ENCODE measurements around the gene INPP5D.

DNA sequence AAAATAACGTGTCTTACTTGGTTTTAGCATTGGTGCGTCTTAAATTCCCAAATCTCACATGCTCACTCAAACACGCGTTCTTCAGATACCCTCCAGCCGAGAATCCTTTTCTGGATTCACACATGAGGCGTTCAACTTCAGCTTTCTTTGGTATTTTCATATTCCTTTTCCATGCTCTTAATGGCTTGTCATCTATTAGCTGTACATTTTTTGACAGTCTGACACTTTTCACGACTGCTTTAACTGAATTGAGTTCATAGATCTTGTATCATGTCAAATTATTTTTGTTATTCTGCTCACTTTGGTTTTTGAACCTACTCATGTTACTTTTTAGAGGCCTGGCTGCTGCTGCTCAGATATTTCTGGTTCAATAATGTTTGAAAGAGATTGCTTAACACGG lies 59.0 kb downstream of the INPP5D start:
- no peak for TF ChIP-seq EZH2phosphoT487 (IDR thresholded peaks at IDR 0.05; ENCODE audit: borderline replicate concordance, low read depth)
- TF ChIP-seq, protein P1, sequence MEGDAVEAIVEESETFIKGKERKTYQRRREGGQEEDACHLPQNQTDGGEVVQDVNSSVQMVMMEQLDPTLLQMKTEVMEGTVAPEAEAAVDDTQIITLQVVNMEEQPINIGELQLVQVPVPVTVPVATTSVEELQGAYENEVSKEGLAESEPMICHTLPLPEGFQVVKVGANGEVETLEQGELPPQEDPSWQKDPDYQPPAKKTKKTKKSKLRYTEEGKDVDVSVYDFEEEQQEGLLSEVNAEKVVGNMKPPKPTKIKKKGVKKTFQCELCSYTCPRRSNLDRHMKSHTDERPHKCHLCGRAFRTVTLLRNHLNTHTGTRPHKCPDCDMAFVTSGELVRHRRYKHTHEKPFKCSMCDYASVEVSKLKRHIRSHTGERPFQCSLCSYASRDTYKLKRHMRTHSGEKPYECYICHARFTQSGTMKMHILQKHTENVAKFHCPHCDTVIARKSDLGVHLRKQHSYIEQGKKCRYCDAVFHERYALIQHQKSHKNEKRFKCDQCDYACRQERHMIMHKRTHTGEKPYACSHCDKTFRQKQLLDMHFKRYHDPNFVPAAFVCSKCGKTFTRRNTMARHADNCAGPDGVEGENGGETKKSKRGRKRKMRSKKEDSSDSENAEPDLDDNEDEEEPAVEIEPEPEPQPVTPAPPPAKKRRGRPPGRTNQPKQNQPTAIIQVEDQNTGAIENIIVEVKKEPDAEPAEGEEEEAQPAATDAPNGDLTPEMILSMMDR (IDR thresholded peaks at IDR 0.05), result no peak
- no peak for TF ChIP-seq POLR2AphosphoS5 (IDR thresholded peaks at IDR 0.05; ENCODE audit: low read depth, low read length)
- TF ChIP-seq, protein P2, sequence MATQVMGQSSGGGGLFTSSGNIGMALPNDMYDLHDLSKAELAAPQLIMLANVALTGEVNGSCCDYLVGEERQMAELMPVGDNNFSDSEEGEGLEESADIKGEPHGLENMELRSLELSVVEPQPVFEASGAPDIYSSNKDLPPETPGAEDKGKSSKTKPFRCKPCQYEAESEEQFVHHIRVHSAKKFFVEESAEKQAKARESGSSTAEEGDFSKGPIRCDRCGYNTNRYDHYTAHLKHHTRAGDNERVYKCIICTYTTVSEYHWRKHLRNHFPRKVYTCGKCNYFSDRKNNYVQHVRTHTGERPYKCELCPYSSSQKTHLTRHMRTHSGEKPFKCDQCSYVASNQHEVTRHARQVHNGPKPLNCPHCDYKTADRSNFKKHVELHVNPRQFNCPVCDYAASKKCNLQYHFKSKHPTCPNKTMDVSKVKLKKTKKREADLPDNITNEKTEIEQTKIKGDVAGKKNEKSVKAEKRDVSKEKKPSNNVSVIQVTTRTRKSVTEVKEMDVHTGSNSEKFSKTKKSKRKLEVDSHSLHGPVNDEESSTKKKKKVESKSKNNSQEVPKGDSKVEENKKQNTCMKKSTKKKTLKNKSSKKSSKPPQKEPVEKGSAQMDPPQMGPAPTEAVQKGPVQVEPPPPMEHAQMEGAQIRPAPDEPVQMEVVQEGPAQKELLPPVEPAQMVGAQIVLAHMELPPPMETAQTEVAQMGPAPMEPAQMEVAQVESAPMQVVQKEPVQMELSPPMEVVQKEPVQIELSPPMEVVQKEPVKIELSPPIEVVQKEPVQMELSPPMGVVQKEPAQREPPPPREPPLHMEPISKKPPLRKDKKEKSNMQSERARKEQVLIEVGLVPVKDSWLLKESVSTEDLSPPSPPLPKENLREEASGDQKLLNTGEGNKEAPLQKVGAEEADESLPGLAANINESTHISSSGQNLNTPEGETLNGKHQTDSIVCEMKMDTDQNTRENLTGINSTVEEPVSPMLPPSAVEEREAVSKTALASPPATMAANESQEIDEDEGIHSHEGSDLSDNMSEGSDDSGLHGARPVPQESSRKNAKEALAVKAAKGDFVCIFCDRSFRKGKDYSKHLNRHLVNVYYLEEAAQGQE (IDR thresholded peaks at IDR 0.05; ENCODE audit: low read depth, low read length), result no peak
- no peak for TF ChIP-seq EP300 (IDR thresholded peaks at IDR 0.05; ENCODE audit: borderline replicate concordance in 1 of 2, low read depth in 1 of 2, low read length in 1 of 2)
- TF ChIP-seq TAF1 (IDR thresholded peaks at IDR 0.05; ENCODE audit: borderline replicate concordance, low read depth, low read length), result no peak
- no peak for TF ChIP-seq YY1 (IDR thresholded peaks at IDR 0.05; ENCODE audit: low read depth)
- TF ChIP-seq, protein P3, sequence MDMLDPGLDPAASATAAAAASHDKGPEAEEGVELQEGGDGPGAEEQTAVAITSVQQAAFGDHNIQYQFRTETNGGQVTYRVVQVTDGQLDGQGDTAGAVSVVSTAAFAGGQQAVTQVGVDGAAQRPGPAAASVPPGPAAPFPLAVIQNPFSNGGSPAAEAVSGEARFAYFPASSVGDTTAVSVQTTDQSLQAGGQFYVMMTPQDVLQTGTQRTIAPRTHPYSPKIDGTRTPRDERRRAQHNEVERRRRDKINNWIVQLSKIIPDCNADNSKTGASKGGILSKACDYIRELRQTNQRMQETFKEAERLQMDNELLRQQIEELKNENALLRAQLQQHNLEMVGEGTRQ (IDR thresholded peaks at IDR 0.05; ENCODE audit: borderline replicate concordance, low read depth, low read length), result no peak
- TF ChIP-seq RAD21 (IDR thresholded peaks at IDR 0.05; ENCODE audit: low read length), result no peak
- no peak for TF ChIP-seq SIN3A (IDR thresholded peaks at IDR 0.05; ENCODE audit: borderline replicate concordance, low read depth, low read length)
- TF ChIP-seq RFX5 (IDR thresholded peaks at IDR 0.05; ENCODE audit: low read length), result no peak
- TF ChIP-seq, protein P4, sequence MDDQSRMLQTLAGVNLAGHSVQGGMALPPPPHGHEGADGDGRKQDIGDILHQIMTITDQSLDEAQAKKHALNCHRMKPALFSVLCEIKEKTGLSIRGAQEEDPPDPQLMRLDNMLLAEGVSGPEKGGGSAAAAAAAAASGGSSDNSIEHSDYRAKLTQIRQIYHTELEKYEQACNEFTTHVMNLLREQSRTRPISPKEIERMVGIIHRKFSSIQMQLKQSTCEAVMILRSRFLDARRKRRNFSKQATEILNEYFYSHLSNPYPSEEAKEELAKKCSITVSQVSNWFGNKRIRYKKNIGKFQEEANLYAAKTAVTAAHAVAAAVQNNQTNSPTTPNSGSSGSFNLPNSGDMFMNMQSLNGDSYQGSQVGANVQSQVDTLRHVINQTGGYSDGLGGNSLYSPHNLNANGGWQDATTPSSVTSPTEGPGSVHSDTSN (IDR thresholded peaks at IDR 0.05), result no peak
- no peak for TF ChIP-seq GABPA (IDR thresholded peaks at IDR 0.05; ENCODE audit: low read depth)
- no peak for TF ChIP-seq SMC3 (IDR thresholded peaks at IDR 0.05; ENCODE audit: low read depth, low read length)
